K562 (cell line): ENCODE results near the gene SLC48A1. TPM values are rescaled to one million over a fixed set of nuclear protein-coding genes. Genes with fewer than 3 reads are reported as not detected.

ENCODE experiments used
- ATAC-seq: fragments of 200-7000 bp; cut with Tn5 transposase; 3 replicates; pipeline ENCODE4 v1.9.1; 2020; ENCODE audit warnings: moderate library complexity
- BruUV-seq: library from RNA; stranded (reverse); fragments of 400-500 nt; replicated peaks from 2 replicates; lab custom pipeline; 2021; lab: Mats Ljungman, UMichigan
- CTCF ChIA-PET: fragments of 300-600 bp; formaldehyde crosslinking; extraction: SDS; loops from one replicate; lab custom pipeline; 2021; ENCODE audit warnings: low intra/inter-chr PET ratio; lab: Yijun Ruan, JAX
- POLR2A ChIA-PET: fragments of 300-600, 350-650 bp; sonication (Branson Sonifier 250); formaldehyde crosslinking; extraction: SDS; loops from one replicate; lab custom pipeline; 2021; ENCODE audit warnings: antibody characterized with exemption, inconsistent platforms; lab: Yijun Ruan, JAX
- DNase-seq, 4 experiments: peaks; one replicate each; pipeline versions ENCODE4 v3.0.0 to v3.0.0-alpha.2; 2011 to 2018; ENCODE audit warnings: low spot score in 3 of 4, mixed read lengths in 3 of 4; ENCODE audit errors: extremely low read depth in 1 of 4
- FAIRE-seq: peaks from 2 replicates; lab custom pipeline; 2011; peaks lifted over from hg19 to GRCh38; lab: Jason Lieb, UNC
- H2AFZ ChIP-seq: 2 replicates; pipeline ENCODE4 v1.6.0; 2011; ENCODE audit warnings: low read depth, low read length, control low read depth, inconsistent platforms
- H3K27ac ChIP-seq: fragments of 200-600 bp; 3 replicates; pipeline ENCODE4 v1.8.0; 2011; ENCODE audit warnings: low read depth, mild to moderate bottlenecking, control low read depth, inconsistent platforms, low read length, moderate library complexity, mixed read lengths; ENCODE audit errors: extremely low read depth
- H3K27me3 ChIP-seq, 2 experiments: fragments of 300-600 bp in 1 of 2; 2 replicates in 1 of 2; 3 replicates in 1 of 2; pipeline versions ENCODE4 v1.6.0 to v1.8.0; 2011; ENCODE audit warnings: inconsistent platforms in 2 of 2, low read length in 2 of 2, mild to moderate bottlenecking in 1 of 2, mixed read lengths in 1 of 2, moderate library complexity in 1 of 2; ENCODE audit not compliant: control insufficient read depth in 2 of 2, insufficient read depth in 2 of 2
- H3K36me3 ChIP-seq: fragments of 300-600 bp; 3 replicates; pipeline ENCODE4 v1.8.0; 2011; ENCODE audit warnings: mild to moderate bottlenecking, low read length, inconsistent platforms; ENCODE audit not compliant: control insufficient read depth, insufficient read depth
- H3K4me1 ChIP-seq, 2 experiments: fragments of 200-600 bp in 1 of 2; replicated peaks in 1 of 2; 2 replicates in 1 of 2; 3 replicates in 1 of 2; pipeline versions ENCODE4 v1.5.1 to v1.8.0; 2011; ENCODE audit warnings: inconsistent platforms in 2 of 2, low read length in 2 of 2, mild to moderate bottlenecking in 1 of 2, mixed read lengths in 1 of 2, moderate library complexity in 1 of 2; ENCODE audit not compliant: control insufficient read depth in 2 of 2, insufficient read depth in 2 of 2
- H3K4me2 ChIP-seq: 2 replicates; pipeline ENCODE4 v1.6.1; 2011; ENCODE audit warnings: low read length, control low read depth, inconsistent platforms, mixed read lengths; ENCODE audit not compliant: insufficient read depth
- H3K4me3 ChIP-seq: fragments of 200-600 bp; sonication (generic), shearing (Covaris generic); 2 replicates; pipeline ENCODE4 v1.5.1; 2016; ENCODE audit warnings: control low read depth, inconsistent platforms
- H3K79me2 ChIP-seq: fragments of 200-600 bp; 3 replicates; pipeline ENCODE4 v1.8.0; 2011; ENCODE audit warnings: low read length, inconsistent platforms; ENCODE audit not compliant: control insufficient read depth, insufficient read depth
- H3K9ac ChIP-seq, 2 experiments: 2 replicates each; pipeline versions ENCODE4 v1.6.0 to v1.6.1; 2011; ENCODE audit warnings: low read depth in 2 of 2, low read length in 2 of 2, control low read depth in 1 of 2, inconsistent platforms in 1 of 2, mild to moderate bottlenecking in 1 of 2, mixed read lengths in 1 of 2; ENCODE audit not compliant: insufficient read depth in 1 of 2
- H3K9me1 ChIP-seq: one replicate; pipeline ENCODE4 v1.6.0; 2011; ENCODE audit warnings: inconsistent platforms, mild to moderate bottlenecking, low read length, moderate library complexity; ENCODE audit not compliant: control insufficient read depth, insufficient read depth
- H3K9me3 ChIP-seq: replicated peaks from 2 replicates; pipeline ENCODE4 v1.5.1; 2011; ENCODE audit warnings: low read depth, low read length, inconsistent platforms; ENCODE audit not compliant: control insufficient read depth, insufficient read depth
- H4K20me1 ChIP-seq: replicated peaks from 2 replicates; pipeline ENCODE4 v1.6.1; 2011; ENCODE audit warnings: low read length, inconsistent platforms, mixed read lengths; ENCODE audit not compliant: control insufficient read depth, insufficient read depth
- CBX8 ChIP-seq: fragments of 200-600 bp; sonication (generic); IDR thresholded peaks from 2 replicates; pipeline ENCODE4 v1.6.1; 2012; ENCODE audit warnings: borderline replicate concordance, mixed run types, low read depth, mild to moderate bottlenecking, moderate library complexity, mixed read lengths, low read length, control low read depth, inconsistent platforms; ENCODE audit not compliant: poor library complexity, severe bottlenecking; ENCODE audit errors: extremely low read depth
- ELF1 ChIP-seq: fragments of 200-800 bp; sonication (Bioruptor generic); IDR thresholded peaks from 2 replicates; pipeline ENCODE4 v1.6.1; 2016; ENCODE audit warnings: missing genetic modification characterization, missing compliant biosample characterization
- FOXP1 ChIP-seq: sonication (generic); formaldehyde crosslinking; IDR thresholded peaks from 2 replicates; pipeline ENCODE4 v1.8.0; 2022; ENCODE audit warnings: mild to moderate bottlenecking, missing genetic modification reagents
- HNRNPLL ChIP-seq: fragments of 200-400 bp; formaldehyde crosslinking; IDR thresholded peaks from 2 replicates; pipeline ENCODE4 v1.6.1; 2017; ENCODE audit warnings: low read length, low read depth, mild to moderate bottlenecking; ENCODE audit not compliant: poor library complexity, severe bottlenecking
- MTA1 ChIP-seq: fragments of 450-650 bp; IDR thresholded peaks from 2 replicates; pipeline ENCODE4 v1.6.1; 2017; ENCODE audit warnings: borderline replicate concordance
- RAD21 ChIP-seq, 2 experiments: fragments of 250-450 bp in 1 of 2; fragments of 450-650 bp in 1 of 2; sonication (Bioruptor Pico) in 1 of 2; formaldehyde crosslinking in 1 of 2; IDR thresholded peaks in 1 of 2; conservative IDR thresholded peaks in 1 of 2; 2 replicates each; pipeline versions ENCODE4 v1.4.0 to v1.8.0; 2020 to 2022; ENCODE audit warnings: mild to moderate bottlenecking in 2 of 2, moderate library complexity in 1 of 2
- ZEB2 ChIP-seq: fragments of 450-650 bp; IDR thresholded peaks from 2 replicates; pipeline ENCODE4 v1.6.1; 2016
- ZNF263 ChIP-seq: sonication (generic); formaldehyde crosslinking; IDR thresholded peaks from 2 replicates; pipeline ENCODE4 v1.8.0; 2022; ENCODE audit warnings: mild to moderate bottlenecking, missing genetic modification reagents, borderline replicate concordance
- ZNF75A ChIP-seq: fragments of 450-650 bp; formaldehyde crosslinking; IDR thresholded peaks from 2 replicates; pipeline ENCODE4 v1.4.0; 2020; ENCODE audit warnings: mild to moderate bottlenecking
- WGBS: fragments of 100-300 bp; shearing (Covaris generic); methylation state at CpG from one replicate; pipeline ENCODE4 v1.1.6; 2016; ENCODE audit warnings: low coverage, mixed read lengths; ENCODE audit not compliant: insufficient coverage; ENCODE audit errors: missing lambda C conversion rate; 5-methylcytosine and 5-hydroxymethylcytosine counted together
- in situ Hi-C: fragments of 300-500 bp; cut with MboI; formaldehyde crosslinking; loops from 4 replicates; pipeline ENCODE4 v1.15.0; 2018; ENCODE audit warnings: inconsistent platforms, mixed read lengths
- intact Hi-C: fragments of 100-400 bp; cut with micrococcal nuclease; formaldehyde crosslinking; loops from 2 replicates; pipeline ENCODE4 v1.14.2; 2022
- polyA plus RNA-seq, 8 experiments: library from polyadenylated mRNA; depleted of rRNA in 4 of 8; stranded (reverse) in 5 of 8; unstranded in 3 of 8; fragments of >200 nt; fragmentation: Nextera tagmentation in 2 of 8; fragmentation: Illumina TruSeq in 1 of 8; extraction: Ambion mirVana in 2 of 8; extraction: Trizol in 1 of 8; gene quantifications; 2 replicates each; pipeline versions ENCODE4 v1.2.1 to v1.2.3, GENCODE V29; 2011 to 2014; ENCODE audit warnings: inconsistent platforms in 1 of 8, missing spikeins in 1 of 8
- total RNA-seq, 7 experiments: library from RNA; depleted of rRNA in 6 of 7; stranded (reverse); fragments of >200 nt in 6 of 7; fragmentation: Illumina TruSeq in 2 of 7; extraction: Trizol in 2 of 7; gene quantifications; 2 replicates each; pipeline versions ENCODE4 v1.2.1 to v1.2.3, GENCODE V29; 2011 to 2021; ENCODE audit warnings: low replicate concordance in 1 of 7
- TF ChIP-seq, protein P1 (sequence below): fragments of 200-800 bp; sonication (Bioruptor generic); IDR thresholded peaks from 2 replicates; pipeline ENCODE4 v1.6.1; 2017; ENCODE audit warnings: missing genetic modification characterization, missing compliant biosample characterization
- TF ChIP-seq, protein P2 (sequence below), 2 experiments: fragments of 450-650 bp; IDR thresholded peaks; 2 replicates each; pipeline ENCODE4 v1.6.1; 2018; ENCODE audit warnings: mild to moderate bottlenecking in 2 of 2, low read depth in 1 of 2; ENCODE audit not compliant: partially characterized antibody in 2 of 2

SLC48A1 gene
- total and polyA plus RNA-seq, 9 of the 15 experiments (the other 6 are each of a cell fraction or from before 2014, with no cell fraction given): 10.7 to 37.5 (median 18.7) TPM

DNA sequence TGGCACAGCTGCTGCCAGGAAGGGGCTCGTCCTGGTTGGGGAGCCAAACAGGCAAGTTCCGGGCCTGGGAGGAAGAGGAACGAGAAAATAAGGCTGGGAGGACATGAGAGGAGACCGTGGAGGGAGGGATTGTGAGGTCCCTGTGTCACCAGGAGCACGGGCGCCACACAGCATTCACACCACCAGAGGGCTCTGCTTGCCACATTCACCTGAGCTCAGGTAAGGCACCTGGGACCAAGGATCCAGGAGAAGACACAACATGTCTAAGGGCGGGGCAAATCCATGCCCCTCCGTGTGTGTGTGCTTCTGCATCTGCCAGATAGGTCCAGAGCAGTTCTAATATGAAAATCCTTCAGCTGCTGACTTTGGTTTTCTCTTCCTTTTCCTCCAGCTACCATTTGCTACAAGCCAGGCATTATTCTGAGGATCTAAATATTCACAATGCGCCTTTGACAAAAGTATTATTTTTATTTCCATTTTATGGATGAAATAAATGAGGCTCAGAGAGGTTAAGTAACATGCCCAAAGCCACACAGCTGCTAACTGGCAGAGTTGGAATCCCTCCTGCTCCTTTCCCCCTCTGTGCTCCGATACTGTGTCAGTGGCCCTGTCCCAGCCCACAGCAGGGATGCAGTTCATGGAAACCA is 28.9 kb upstream of the SLC48A1 start (continued):
- TF ChIP-seq, protein P1, sequence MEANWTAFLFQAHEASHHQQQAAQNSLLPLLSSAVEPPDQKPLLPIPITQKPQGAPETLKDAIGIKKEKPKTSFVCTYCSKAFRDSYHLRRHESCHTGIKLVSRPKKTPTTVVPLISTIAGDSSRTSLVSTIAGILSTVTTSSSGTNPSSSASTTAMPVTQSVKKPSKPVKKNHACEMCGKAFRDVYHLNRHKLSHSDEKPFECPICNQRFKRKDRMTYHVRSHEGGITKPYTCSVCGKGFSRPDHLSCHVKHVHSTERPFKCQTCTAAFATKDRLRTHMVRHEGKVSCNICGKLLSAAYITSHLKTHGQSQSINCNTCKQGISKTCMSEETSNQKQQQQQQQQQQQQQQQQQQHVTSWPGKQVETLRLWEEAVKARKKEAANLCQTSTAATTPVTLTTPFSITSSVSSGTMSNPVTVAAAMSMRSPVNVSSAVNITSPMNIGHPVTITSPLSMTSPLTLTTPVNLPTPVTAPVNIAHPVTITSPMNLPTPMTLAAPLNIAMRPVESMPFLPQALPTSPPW: 0 out of 2 replicates have a peak, but pooled peaks have one; percentile 7
- peak; percentile 99 for TF ChIP-seq ZEB2
- no peak for TF ChIP-seq FOXP1 (CRISPR knock-in tag)
- no peak for TF ChIP-seq ZNF75A (CRISPR knock-in tag)
- TF ChIP-seq MTA1: peak; percentile 49; the same call in 1 of the 2 replicates

DNA sequence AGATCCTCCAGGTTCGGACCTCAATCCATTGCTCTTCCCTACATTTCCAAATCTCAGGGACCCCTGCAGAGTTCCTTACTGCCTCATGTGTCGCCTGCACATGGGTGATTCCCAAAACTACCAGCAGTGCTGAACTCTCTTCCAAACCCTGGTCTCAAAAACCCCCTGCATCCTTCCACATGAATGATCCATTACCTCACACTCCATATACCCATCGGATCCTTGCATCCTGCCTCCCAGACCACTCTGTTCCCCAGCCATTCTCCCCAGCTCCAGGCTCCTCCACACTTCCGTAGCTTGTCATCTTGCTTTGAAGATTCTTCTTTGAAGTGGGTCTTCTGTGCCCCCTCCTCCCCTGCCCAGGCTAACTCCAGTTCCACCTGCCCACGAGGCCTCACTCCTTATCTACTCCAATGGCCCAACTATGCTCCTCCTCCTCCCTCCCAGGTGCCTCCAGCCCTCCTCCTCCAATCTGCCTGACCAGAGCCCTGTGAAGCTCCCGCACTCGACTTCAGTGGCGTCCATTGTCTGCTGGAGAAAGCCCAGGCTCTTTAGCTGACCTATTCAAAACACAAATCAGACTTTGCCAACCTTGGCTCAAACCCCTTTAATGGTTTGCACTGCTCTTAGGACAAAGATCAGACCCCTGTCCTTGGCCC is 28.1 kb upstream of the SLC48A1 start:
- CTCF ChIA-PET: interaction anchor here (1.3 to 5.5 kb wide), 4 partner anchors 15 to 93 kb away, joined by 6 to 59 read pairs (median 29); no protein-coding TSS in a partner anchor
- TF ChIP-seq, protein P2, sequence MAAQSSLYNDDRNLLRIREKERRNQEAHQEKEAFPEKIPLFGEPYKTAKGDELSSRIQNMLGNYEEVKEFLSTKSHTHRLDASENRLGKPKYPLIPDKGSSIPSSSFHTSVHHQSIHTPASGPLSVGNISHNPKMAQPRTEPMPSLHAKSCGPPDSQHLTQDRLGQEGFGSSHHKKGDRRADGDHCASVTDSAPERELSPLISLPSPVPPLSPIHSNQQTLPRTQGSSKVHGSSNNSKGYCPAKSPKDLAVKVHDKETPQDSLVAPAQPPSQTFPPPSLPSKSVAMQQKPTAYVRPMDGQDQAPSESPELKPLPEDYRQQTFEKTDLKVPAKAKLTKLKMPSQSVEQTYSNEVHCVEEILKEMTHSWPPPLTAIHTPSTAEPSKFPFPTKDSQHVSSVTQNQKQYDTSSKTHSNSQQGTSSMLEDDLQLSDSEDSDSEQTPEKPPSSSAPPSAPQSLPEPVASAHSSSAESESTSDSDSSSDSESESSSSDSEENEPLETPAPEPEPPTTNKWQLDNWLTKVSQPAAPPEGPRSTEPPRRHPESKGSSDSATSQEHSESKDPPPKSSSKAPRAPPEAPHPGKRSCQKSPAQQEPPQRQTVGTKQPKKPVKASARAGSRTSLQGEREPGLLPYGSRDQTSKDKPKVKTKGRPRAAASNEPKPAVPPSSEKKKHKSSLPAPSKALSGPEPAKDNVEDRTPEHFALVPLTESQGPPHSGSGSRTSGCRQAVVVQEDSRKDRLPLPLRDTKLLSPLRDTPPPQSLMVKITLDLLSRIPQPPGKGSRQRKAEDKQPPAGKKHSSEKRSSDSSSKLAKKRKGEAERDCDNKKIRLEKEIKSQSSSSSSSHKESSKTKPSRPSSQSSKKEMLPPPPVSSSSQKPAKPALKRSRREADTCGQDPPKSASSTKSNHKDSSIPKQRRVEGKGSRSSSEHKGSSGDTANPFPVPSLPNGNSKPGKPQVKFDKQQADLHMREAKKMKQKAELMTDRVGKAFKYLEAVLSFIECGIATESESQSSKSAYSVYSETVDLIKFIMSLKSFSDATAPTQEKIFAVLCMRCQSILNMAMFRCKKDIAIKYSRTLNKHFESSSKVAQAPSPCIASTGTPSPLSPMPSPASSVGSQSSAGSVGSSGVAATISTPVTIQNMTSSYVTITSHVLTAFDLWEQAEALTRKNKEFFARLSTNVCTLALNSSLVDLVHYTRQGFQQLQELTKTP (IDR thresholded peaks at IDR 0.05; ENCODE audit: low read depth in 1 of 2, partially characterized antibody in 2 of 2): no peak
- peak; percentile 12 for TF ChIP-seq HNRNPLL
- TF ChIP-seq RAD21 (CRISPR knock-in tag; conservative IDR thresholded peaks at IDR 0.05 in 1 of 2, IDR thresholded peaks at IDR 0.05 in 1 of 2): no peak
- TF ChIP-seq ZNF263 (CRISPR knock-in tag): peak; percentile 94
- TF ChIP-seq ELF1 (tag): no peak
- TF ChIP-seq CBX8: no peak

More for the DNA sequence above, 28.1 kb upstream of the SLC48A1 start:
- 13% methylated on average over 8 of the region's 8 CpGs for WGBS
- Histone ChIP-seq H3K4me3 (no peak overlapping the region), H4K20me1 (no peaks in the 10 kb centered on the region; the same call in 1 of the 2 replicates), H2AFZ (no peak overlapping the region), H3K9ac (peak overlapping the region in 1 of 2 experiments; percentile 61; a peak in 1 of 4 replicates), H3K4me2 (no peak overlapping the region), H3K9me1 (no peaks in the 10 kb centered on the region), H3K36me3 (no peaks in the 10 kb centered on the region), H3K79me2 (no peaks in the 10 kb centered on the region), H3K9me3 (no peaks in the 10 kb centered on the region), H3K27ac (no peak overlapping the region), H3K4me1 (peaks cover 12 to 40% of the 10 kb centered on the region in 2 experiments), H3K27me3 (peaks cover 23 to 65% of the 10 kb centered on the region in 2 experiments)
- peak in 1 of 4 experiments; percentile 27 for DNase-seq
- POLR2A ChIA-PET: interaction anchor here (0.6 to 1.4 kb wide), 8 partner anchors 10 to 105 kb away, joined by 3 to 4 read pairs (median 3); partner anchors contain the start of gene RAPGEF3
- intact Hi-C loops (loop anchor here (2.0 kb wide), 1 partner anchor 22 kb away; no protein-coding TSS in a partner anchor), in situ Hi-C loops (no loop called here)
- FAIRE-seq: peak; percentile 23
- ATAC-seq: peak; percentile 25; the same call in 2 of the 3 replicates
- BruUV-seq: no TSS peak
